Tibial nerve (tissue), 4 donors: ENCODE data around the gene MAPK10. TPM values are rescaled to one million over a fixed set of nuclear protein-coding genes. Genes with fewer than 3 reads are reported as not detected.
"Not testable (repeated sequence)": the region's sequence is repeated elsewhere in the genome, so short reads cannot be mapped to it uniquely, and the experiment has no call there.

Experiments
- DNase-seq, 2 donors: peaks; one replicate each; pipeline ENCODE4 v3.0.0-alpha.2; 2019; ENCODE audit warnings: low spot score in 2 of 2
- H3K27ac ChIP-seq, 4 donors: fragments of 200-600 bp; sonication (generic) in 3 of 4; one replicate each; pipeline ENCODE4 v1.5.1; 2017 to 2019; ENCODE audit warnings: mild to moderate bottlenecking in 1 of 4
- H3K27me3 ChIP-seq, 2 donors: fragments of 200-600 bp; sonication (generic) in 1 of 2; one replicate each; pipeline versions ENCODE4 v1.5.1 to v1.6.0; 2017 to 2019
- H3K36me3 ChIP-seq, 3 donors: fragments of 200-600 bp; sonication (generic); one replicate each; pipeline ENCODE4 v1.5.1; 2018 to 2019
- H3K4me1 ChIP-seq, 4 donors: fragments of 200-600 bp; sonication (generic) in 3 of 4; one replicate each; pipeline ENCODE4 v1.5.1; 2017 to 2019
- H3K4me3 ChIP-seq, 4 donors: fragments of 200-600 bp; sonication (generic) in 3 of 4; one replicate each; pipeline ENCODE4 v1.5.1; 2017 to 2019; ENCODE audit warnings: mild to moderate bottlenecking in 1 of 4, moderate library complexity in 1 of 4
- H3K9me3 ChIP-seq, 4 donors: fragments of 200-600 bp; sonication (generic) in 3 of 4; one replicate each; pipeline ENCODE4 v1.5.1; 2017 to 2019
- EP300 ChIP-seq, 2 donors: sonication (generic); formaldehyde crosslinking; IDR thresholded peaks; one replicate each; pipeline ENCODE4 v1.6.1; 2017; ENCODE audit warnings: antibody characterized with exemption in 2 of 2, mild to moderate bottlenecking in 1 of 2
- POLR2A ChIP-seq, 2 donors: fragments of 450-650 bp; IDR thresholded peaks; one replicate each; pipeline ENCODE4 v1.6.1; 2017; ENCODE audit warnings: antibody characterized with exemption in 2 of 2, mild to moderate bottlenecking in 2 of 2, moderate library complexity in 2 of 2
- WGBS, 2 donors: methylation state at CpG; one replicate each; pipeline ENCODE4 v1.1.5; 2018; 5-methylcytosine and 5-hydroxymethylcytosine counted together
- total RNA-seq, 4 donors: library from RNA; depleted of rRNA; stranded (reverse); fragments of >200 nt; gene quantifications; one replicate each; pipeline ENCODE4 v1.1.0, GENCODE V29; 2016
- TF ChIP-seq, protein P1 (sequence below), 5 experiments: fragments of 200-600 bp in 3 of 5; fragments of 450-650 bp in 2 of 5; sonication (generic) in 3 of 5; IDR thresholded peaks; one replicate each; pipeline ENCODE4 v1.5.1; 2016 to 2019; ENCODE audit warnings: antibody characterized with exemption in 5 of 5, mild to moderate bottlenecking in 3 of 5, moderate library complexity in 2 of 5

The MAPK10 gene
- total RNA-seq, 4 donors from 2014 or later = 20.7 to 34.5 (median 28.0) TPM

DNA sequence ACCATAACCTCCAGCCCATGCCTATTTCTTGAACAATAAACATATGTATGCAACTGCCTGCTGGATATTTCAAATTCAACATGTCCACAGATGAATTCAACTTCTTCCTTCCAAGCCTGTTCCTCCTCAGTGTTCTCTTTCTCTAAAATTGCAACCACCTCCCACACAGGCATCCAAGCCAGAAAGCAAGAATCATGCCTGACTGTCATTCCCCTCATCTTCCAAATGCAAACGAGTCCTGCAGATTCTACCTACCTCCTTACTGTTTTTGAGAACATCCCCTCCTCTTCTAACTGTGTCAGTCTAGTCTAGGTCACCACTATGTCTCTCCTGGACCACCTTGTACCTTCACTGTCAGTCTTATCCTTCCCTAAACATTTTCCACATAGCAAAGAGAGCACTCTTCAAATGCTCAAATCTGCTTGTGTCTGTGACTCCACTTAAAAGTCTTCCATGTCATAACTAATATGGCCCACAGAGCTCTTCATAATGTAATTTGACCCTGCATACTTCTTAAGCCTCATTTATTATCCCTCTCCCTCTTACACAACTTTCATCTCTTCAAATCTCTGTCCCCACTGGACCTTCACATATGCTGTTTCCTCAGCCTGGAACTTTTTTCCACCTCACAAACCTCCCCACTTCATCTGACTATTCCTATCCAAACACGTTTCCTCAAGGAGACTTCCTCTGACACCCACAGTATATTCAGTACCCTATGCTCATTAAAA is 25.7 kb downstream of the MAPK10 start:
- TF ChIP-seq POLR2A (IDR thresholded peaks at IDR 0.05) (no peak), EP300 (IDR thresholded peaks at IDR 0.05) (no peak)
- TF ChIP-seq, protein P1, sequence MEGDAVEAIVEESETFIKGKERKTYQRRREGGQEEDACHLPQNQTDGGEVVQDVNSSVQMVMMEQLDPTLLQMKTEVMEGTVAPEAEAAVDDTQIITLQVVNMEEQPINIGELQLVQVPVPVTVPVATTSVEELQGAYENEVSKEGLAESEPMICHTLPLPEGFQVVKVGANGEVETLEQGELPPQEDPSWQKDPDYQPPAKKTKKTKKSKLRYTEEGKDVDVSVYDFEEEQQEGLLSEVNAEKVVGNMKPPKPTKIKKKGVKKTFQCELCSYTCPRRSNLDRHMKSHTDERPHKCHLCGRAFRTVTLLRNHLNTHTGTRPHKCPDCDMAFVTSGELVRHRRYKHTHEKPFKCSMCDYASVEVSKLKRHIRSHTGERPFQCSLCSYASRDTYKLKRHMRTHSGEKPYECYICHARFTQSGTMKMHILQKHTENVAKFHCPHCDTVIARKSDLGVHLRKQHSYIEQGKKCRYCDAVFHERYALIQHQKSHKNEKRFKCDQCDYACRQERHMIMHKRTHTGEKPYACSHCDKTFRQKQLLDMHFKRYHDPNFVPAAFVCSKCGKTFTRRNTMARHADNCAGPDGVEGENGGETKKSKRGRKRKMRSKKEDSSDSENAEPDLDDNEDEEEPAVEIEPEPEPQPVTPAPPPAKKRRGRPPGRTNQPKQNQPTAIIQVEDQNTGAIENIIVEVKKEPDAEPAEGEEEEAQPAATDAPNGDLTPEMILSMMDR (IDR thresholded peaks at IDR 0.05) = no peak
- no peaks in the 10 kb centered on the region for H3K9me3 ChIP-seq
- H3K4me1 ChIP-seq = peaks cover 0 to 7% (median 0%) of the 10 kb centered on the region in 4 donors
- DNase-seq = no peak
- no peaks in the 10 kb centered on the region for H3K27me3 ChIP-seq
- no peak overlapping the region for H3K27ac ChIP-seq
- H3K36me3 ChIP-seq = no peaks in the 10 kb centered on the region
- H3K4me3 ChIP-seq = no peak overlapping the region
- 56 to 71% methylated on average over 2 of the region's 2 CpGs for WGBS, 2 donors

DNA sequence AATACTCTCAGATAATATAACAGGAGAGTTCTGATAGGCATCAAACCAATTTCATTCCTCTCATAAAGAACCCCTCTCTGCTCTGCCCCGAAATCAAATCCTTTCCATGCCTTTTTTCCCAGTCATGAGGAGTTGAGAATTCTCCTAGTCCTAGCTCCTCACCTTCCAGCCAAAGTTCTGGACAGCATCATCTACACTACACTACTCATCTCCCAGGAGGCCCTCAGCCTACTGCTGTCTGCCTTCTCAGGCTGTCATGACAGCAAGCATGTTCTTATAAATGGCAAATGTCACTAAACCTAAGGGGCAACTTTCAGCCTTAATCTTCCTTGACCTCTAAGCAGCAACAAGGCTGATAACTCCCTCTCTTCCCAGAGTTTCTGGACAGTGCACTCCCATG is 26.6 kb downstream of the MAPK10 start:
- Histone ChIP-seq H3K4me1 (peaks cover 0 to 3% (median 0%) of the 10 kb centered on the region in 4 donors), H3K36me3 (no peaks in the 10 kb centered on the region), H3K27ac (no peak overlapping the region), H3K27me3 (no peaks in the 10 kb centered on the region), H3K4me3 (no peak overlapping the region), H3K9me3 (no peaks in the 10 kb centered on the region)
- DNase-seq = no peak
- WGBS, 2 donors = 0 to 5% methylated on average over 1 of the region's 1 CpG
- no peak for TF ChIP-seq POLR2A (IDR thresholded peaks at IDR 0.05)
- TF ChIP-seq, protein P1 (IDR thresholded peaks at IDR 0.05) = no peak
- TF ChIP-seq EP300 (IDR thresholded peaks at IDR 0.05) = no peak

DNA sequence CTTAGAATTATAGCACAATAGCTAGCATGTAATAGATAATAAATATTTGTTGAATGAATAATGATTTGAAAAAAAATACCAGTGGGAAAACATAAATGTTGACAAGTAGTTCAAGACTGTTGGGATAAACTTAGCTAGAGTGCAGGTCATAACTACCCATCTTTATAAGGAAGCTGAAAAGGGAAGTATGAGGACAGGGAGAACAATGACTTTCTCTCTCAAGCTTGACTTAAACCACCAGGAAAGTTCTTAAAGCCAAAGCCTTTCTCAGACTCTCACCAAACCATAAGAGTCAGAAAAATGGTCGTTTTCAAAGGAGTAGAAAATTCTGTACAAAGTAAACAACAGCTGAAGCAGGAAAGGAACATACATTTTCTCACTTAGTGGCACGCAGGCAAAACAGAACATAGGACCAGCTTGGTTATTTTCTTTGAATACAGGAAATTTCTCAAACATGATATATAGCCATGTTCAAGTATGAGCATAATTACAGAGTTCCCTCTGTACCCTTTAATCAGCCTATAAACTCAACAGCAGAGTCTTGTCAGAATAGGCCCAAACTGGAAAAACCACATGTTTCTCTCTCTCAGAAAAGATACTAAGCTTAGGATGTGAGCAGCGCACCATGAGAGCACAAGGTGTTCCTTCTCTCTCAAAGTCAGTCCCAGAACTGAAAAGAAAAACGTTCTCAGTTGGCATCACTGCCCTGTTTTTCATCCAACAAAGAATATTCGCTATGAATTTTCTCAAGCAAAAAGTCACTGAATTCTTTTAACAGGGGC is 28.7 kb downstream of the MAPK10 start:
- no peak overlapping the region for H3K27ac ChIP-seq
- 42 to 54% methylated on average over 5 of the region's 5 CpGs for WGBS, 2 donors
- no peak for DNase-seq
- no peaks in the 10 kb centered on the region for H3K4me1 ChIP-seq
- H3K36me3 ChIP-seq = no peaks in the 10 kb centered on the region
- no peak overlapping the region for H3K4me3 ChIP-seq
- TF ChIP-seq, protein P1 (IDR thresholded peaks at IDR 0.05) = no peak
- TF ChIP-seq POLR2A (IDR thresholded peaks at IDR 0.05) (no peak), EP300 (IDR thresholded peaks at IDR 0.05) (no peak)
- H3K27me3 ChIP-seq = no peaks in the 10 kb centered on the region
- no peaks in the 10 kb centered on the region for H3K9me3 ChIP-seq

DNA sequence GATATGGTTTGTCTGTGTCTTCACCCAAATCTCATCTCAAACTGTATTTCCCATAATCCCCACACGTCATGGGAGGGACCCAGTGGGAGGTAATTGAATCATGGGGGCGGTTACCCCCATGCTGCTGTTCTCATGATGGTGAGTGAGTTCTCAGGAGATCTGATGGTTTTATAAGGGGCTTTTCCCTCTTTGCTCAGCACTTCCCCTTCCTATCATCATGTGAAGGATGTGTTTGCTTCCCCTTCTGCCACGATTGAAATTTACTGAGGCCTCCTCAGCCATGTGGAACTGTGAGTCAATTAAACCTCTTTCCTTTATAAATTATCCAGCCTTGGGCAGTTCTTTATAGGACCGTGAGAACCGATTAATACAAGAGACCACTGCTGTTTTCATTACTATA is 29.4 kb downstream of the MAPK10 start:
- H3K36me3 ChIP-seq, H3K4me1 ChIP-seq, DNase-seq, H3K27me3 ChIP-seq, H3K27ac ChIP-seq, H3K4me3 ChIP-seq, H3K9me3 ChIP-seq: not testable (repeated sequence)
- WGBS, 2 donors = 63 to 69% methylated on average over 5 of the region's 5 CpGs

DNA sequence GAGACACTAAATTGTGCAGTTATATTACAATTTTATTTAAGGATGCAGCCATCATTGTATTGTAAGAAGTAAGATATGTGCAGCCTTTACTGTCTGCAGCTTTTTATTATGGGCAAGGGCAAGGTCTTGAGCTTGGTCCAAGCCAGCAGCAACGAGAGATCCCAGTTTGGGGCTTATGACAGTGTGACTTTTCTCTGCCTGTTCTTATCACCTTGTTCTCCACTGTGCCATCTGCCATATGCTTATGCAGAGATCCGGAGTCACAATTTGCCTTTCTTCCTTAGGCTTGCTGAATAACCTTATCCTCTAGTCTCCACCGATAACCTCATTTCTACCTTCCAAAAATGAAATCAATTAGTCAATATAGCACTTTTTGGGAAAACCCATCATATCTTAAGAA is 30.4 kb downstream of the MAPK10 start:
- WGBS, 2 donors = 66 to 88% methylated on average over 3 of the region's 3 CpGs
- H3K27me3 ChIP-seq = no peaks in the 10 kb centered on the region
- TF ChIP-seq, protein P1 (IDR thresholded peaks at IDR 0.05) = no peak
- no peak for TF ChIP-seq POLR2A (IDR thresholded peaks at IDR 0.05)
- no peak for TF ChIP-seq EP300 (IDR thresholded peaks at IDR 0.05)

More for the DNA sequence above, 30.4 kb downstream of the MAPK10 start:
- no peaks in the 10 kb centered on the region for H3K36me3 ChIP-seq
- H3K4me1 ChIP-seq = no peaks in the 10 kb centered on the region
- no peaks in the 10 kb centered on the region for H3K9me3 ChIP-seq
- H3K27ac ChIP-seq = no peak overlapping the region
- DNase-seq = no peak
- no peak overlapping the region for H3K4me3 ChIP-seq
